Neural progenitor cell (in vitro differentiated cells): Measurements from ENCODE around the gene IP6K2. TPM values are rescaled to one million over a fixed set of nuclear protein-coding genes. Genes with fewer than 3 reads are reported as not detected.

Experiments
- DNase-seq: peaks from one replicate; pipeline ENCODE4 v3.0.0-alpha.2; 2016; ENCODE audit warnings: low spot score
- H2AFZ ChIP-seq: fragments of 200-600 bp; sonication (generic); replicated peaks from 2 replicates; pipeline ENCODE4 v1.6.1; 2016; ENCODE audit warnings: antibody characterized with exemption
- H3F3A ChIP-seq: fragments of 200-600 bp; sonication (generic); 2 replicates; pipeline ENCODE4 v1.6.1; 2016; ENCODE audit warnings: antibody characterized with exemption, low read depth
- H3K27ac ChIP-seq: fragments of 200-600 bp; sonication (generic); 2 replicates; pipeline ENCODE4 v1.5.1; 2016; ENCODE audit warnings: mild to moderate bottlenecking
- H3K27me3 ChIP-seq: fragments of 200-600 bp; sonication (generic); 2 replicates; pipeline ENCODE4 v1.6.1; 2016; ENCODE audit warnings: mild to moderate bottlenecking, moderate library complexity
- H3K36me3 ChIP-seq: fragments of 200-600 bp; sonication (generic); 2 replicates; pipeline ENCODE4 v1.5.1; 2016
- H3K4me1 ChIP-seq: fragments of 200-600 bp; sonication (generic); 2 replicates; pipeline ENCODE4 v1.6.1; 2016; ENCODE audit warnings: mixed run types
- H3K4me2 ChIP-seq: fragments of 200-600 bp; sonication (generic); 2 replicates; pipeline ENCODE4 v1.6.1; 2016
- H3K4me3 ChIP-seq: fragments of 200-600 bp; sonication (generic); 2 replicates; pipeline ENCODE4 v1.5.1; 2016
- H3K79me2 ChIP-seq: fragments of 200-600 bp; sonication (generic); 2 replicates; pipeline ENCODE4 v1.6.1; 2016; ENCODE audit warnings: low read depth
- H3K9ac ChIP-seq: fragments of 200-600 bp; sonication (generic); 2 replicates; pipeline ENCODE4 v1.6.1; 2016
- H3K9me3 ChIP-seq: fragments of 200-600 bp; sonication (generic); 2 replicates; pipeline ENCODE4 v1.5.1; 2016; ENCODE audit warnings: low read depth
- H4K20me1 ChIP-seq: fragments of 200-600 bp; sonication (generic); 2 replicates; pipeline ENCODE4 v1.6.1; 2016; ENCODE audit warnings: low read depth
- H3K27ac Mint-ChIP-seq: 3 replicates; pipeline ENCODE4 v1.8.0; 2021; ENCODE audit warnings: mixed read lengths
- H3K27me3 Mint-ChIP-seq: 2 replicates; pipeline ENCODE4 v1.8.0; 2022; ENCODE audit warnings: low read depth, mild to moderate bottlenecking, inconsistent platforms, moderate library complexity, mixed read lengths; ENCODE audit not compliant: insufficient read depth
- H3K36me3 Mint-ChIP-seq: 3 replicates; pipeline ENCODE4 v1.8.0; 2021; ENCODE audit warnings: mixed read lengths
- H3K4me1 Mint-ChIP-seq: 3 replicates; pipeline ENCODE4 v1.8.0; 2021; ENCODE audit warnings: mixed read lengths
- H3K4me3 Mint-ChIP-seq: 3 replicates; pipeline ENCODE4 v1.8.0; 2021; ENCODE audit warnings: mild to moderate bottlenecking, moderate library complexity, mixed read lengths
- H3K9me3 Mint-ChIP-seq: 3 replicates; pipeline ENCODE4 v1.8.0; 2020; ENCODE audit warnings: mixed read lengths
- EZH2 ChIP-seq: fragments of 200-600 bp; sonication (generic); IDR thresholded peaks from 2 replicates; pipeline ENCODE4 v1.6.1; 2017; ENCODE audit warnings: antibody characterized with exemption, mild to moderate bottlenecking, moderate library complexity
- EZH2phosphoT487 ChIP-seq: fragments of 200-600 bp; sonication (generic); IDR thresholded peaks from 2 replicates; pipeline ENCODE4 v1.6.1; 2017; ENCODE audit warnings: antibody characterized with exemption
- total RNA-seq: library from RNA; depleted of rRNA; stranded (reverse); fragments of >200 nt; gene quantifications from 2 replicates; pipeline ENCODE4 v1.2.3, GENCODE V29; 2015; ENCODE audit warnings: low replicate concordance
- TF ChIP-seq, protein P1 (sequence below): fragments of 200-600 bp; sonication (generic); IDR thresholded peaks from 2 replicates; pipeline ENCODE4 v1.5.1; 2017; ENCODE audit warnings: antibody characterized with exemption, mild to moderate bottlenecking

IP6K2 gene
- total RNA-seq, 1 donor from 2014 or later, result 130 TPM

DNA sequence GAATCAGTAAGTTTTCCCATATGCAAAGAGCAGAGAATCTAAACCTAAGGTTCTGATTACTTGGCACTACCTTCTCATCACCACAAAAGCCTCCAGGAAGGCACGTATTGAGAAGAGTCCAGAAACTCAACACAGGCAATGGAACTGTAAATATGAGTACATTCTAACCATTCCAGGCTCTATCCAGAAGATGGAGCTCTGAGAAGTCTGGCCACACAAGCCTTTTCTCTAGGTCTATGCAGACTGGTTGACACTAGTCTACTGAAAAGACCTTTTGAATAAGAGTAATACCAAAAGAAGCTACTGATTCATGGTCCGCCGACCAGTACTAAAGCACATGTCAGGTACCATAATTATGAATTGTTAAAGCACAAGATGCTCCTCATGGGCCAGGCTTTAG lies 19.1 kb downstream of the IP6K2 start:
- H3K4me2 ChIP-seq, result no peak overlapping the region
- peaks cover 70% of the 10 kb centered on the region for H3F3A ChIP-seq
- no peaks in the 10 kb centered on the region for H3K27me3 ChIP-seq
- H3K4me3 ChIP-seq, result no peak overlapping the region
- no peak overlapping the region for H3K9ac ChIP-seq
- no peak overlapping the region for H3K4me3 Mint-ChIP-seq
- H3K4me1 ChIP-seq, result peaks cover 23% of the 10 kb centered on the region
- H2AFZ ChIP-seq, result no peak overlapping the region
- no peak overlapping the region for H3K27ac Mint-ChIP-seq
- H3K9me3 Mint-ChIP-seq, result no peaks in the 10 kb centered on the region
- peaks cover 17% of the 10 kb centered on the region for H3K4me1 Mint-ChIP-seq
- H3K36me3 Mint-ChIP-seq, result peaks cover 36% of the 10 kb centered on the region
- TF ChIP-seq, protein P1, sequence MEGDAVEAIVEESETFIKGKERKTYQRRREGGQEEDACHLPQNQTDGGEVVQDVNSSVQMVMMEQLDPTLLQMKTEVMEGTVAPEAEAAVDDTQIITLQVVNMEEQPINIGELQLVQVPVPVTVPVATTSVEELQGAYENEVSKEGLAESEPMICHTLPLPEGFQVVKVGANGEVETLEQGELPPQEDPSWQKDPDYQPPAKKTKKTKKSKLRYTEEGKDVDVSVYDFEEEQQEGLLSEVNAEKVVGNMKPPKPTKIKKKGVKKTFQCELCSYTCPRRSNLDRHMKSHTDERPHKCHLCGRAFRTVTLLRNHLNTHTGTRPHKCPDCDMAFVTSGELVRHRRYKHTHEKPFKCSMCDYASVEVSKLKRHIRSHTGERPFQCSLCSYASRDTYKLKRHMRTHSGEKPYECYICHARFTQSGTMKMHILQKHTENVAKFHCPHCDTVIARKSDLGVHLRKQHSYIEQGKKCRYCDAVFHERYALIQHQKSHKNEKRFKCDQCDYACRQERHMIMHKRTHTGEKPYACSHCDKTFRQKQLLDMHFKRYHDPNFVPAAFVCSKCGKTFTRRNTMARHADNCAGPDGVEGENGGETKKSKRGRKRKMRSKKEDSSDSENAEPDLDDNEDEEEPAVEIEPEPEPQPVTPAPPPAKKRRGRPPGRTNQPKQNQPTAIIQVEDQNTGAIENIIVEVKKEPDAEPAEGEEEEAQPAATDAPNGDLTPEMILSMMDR, result no peak
- TF ChIP-seq EZH2 (no peak), EZH2phosphoT487 (no peak)
- H4K20me1 ChIP-seq, result peaks cover 100% of the 10 kb centered on the region
- H3K27me3 Mint-ChIP-seq, result peaks cover 2% of the 10 kb centered on the region
- no peak for DNase-seq
- H3K36me3 ChIP-seq, result peaks cover 14% of the 10 kb centered on the region
- H3K9me3 ChIP-seq, result no peaks in the 10 kb centered on the region
- no peak overlapping the region for H3K27ac ChIP-seq
- peaks cover 100% of the 10 kb centered on the region for H3K79me2 ChIP-seq

DNA sequence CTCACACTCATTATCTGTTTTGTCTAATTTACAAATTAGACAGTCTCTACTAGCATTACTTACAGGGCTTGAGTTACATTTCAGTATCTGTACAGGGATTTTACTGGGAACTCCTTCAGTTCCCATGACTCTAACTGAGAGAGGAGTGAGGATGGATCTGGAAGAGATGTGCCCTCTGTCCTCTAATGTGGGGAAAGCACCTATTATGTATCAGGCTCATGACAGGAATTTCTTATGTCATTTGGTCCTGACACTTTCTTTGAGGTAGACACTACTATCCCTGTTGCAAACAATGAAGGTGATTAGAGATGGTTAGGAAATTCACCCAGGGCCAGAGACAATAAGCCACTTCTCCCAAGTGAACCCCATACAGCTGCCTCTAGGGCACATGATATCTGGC lies 20.4 kb downstream of the IP6K2 start:
- no peak overlapping the region for H3K27ac Mint-ChIP-seq

DNA sequence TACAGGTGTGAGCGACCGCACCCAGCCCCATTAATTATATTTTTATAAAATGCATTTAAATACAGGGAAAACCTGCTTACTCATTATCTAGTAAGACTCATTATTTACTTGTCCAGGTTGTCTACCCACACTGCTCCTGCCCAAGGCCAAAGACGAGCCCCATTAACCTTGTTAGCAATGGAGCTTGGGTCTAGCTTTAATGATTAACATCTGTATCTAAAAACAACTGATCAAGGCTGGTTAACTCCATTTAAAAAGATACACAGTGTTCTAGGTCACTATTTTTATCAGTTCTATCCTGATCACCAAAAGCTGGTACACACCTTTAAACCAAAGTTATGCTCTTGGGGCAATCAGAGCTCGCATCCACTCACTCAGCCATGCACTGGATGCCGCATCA lies 20.9 kb downstream of the IP6K2 start:
- no peaks in the 10 kb centered on the region for H3K9me3 Mint-ChIP-seq
- peak overlapping the region; percentile 18 for H3K4me3 Mint-ChIP-seq
- Histone ChIP-seq H3K9me3 (no peaks in the 10 kb centered on the region), H4K20me1 (peaks cover 100% of the 10 kb centered on the region), H3K27ac (no peak overlapping the region), H3K4me1 (peaks cover 23% of the 10 kb centered on the region), H3K9ac (no peak overlapping the region), H3F3A (peaks cover 75% of the 10 kb centered on the region), H3K4me3 (no peak overlapping the region), H3K36me3 (peaks cover 17% of the 10 kb centered on the region), H3K4me2 (peak overlapping the region; percentile 32), H3K27me3 (no peaks in the 10 kb centered on the region), H3K79me2 (peaks cover 96% of the 10 kb centered on the region), H2AFZ (no peak overlapping the region)
- no peak for DNase-seq
- peaks cover 36% of the 10 kb centered on the region for H3K36me3 Mint-ChIP-seq
- TF ChIP-seq EZH2, result no peak
- TF ChIP-seq, protein P1, result no peak
- no peak for TF ChIP-seq EZH2phosphoT487
- H3K4me1 Mint-ChIP-seq, result peaks cover 17% of the 10 kb centered on the region
- H3K27me3 Mint-ChIP-seq, result peaks cover 2% of the 10 kb centered on the region
- H3K27ac Mint-ChIP-seq, result no peak overlapping the region

More for the DNA sequence above, 20.4 kb downstream of the IP6K2 start:
- Histone ChIP-seq H3K9me3 (no peaks in the 10 kb centered on the region), H3K4me1 (peaks cover 23% of the 10 kb centered on the region), H2AFZ (no peak overlapping the region), H4K20me1 (peaks cover 100% of the 10 kb centered on the region), H3K36me3 (peaks cover 14% of the 10 kb centered on the region), H3K4me3 (no peak overlapping the region), H3K9ac (no peak overlapping the region), H3K4me2 (peak overlapping the region; percentile 32), H3K79me2 (peaks cover 99% of the 10 kb centered on the region), H3K27ac (no peak overlapping the region), H3K27me3 (no peaks in the 10 kb centered on the region), H3F3A (peaks cover 75% of the 10 kb centered on the region)
- peaks cover 2% of the 10 kb centered on the region for H3K27me3 Mint-ChIP-seq
- TF ChIP-seq, protein P1, result no peak
- TF ChIP-seq EZH2phosphoT487 (no peak), EZH2 (no peak)
- DNase-seq, result no peak
- peaks cover 17% of the 10 kb centered on the region for H3K4me1 Mint-ChIP-seq
- no peaks in the 10 kb centered on the region for H3K9me3 Mint-ChIP-seq
- H3K36me3 Mint-ChIP-seq, result peaks cover 34% of the 10 kb centered on the region
- no peak overlapping the region for H3K4me3 Mint-ChIP-seq
